Tibial artery (tissue), 4 donors: Measurements from ENCODE around the gene BMPR2.
"Not testable (repeated sequence)": the region's sequence is repeated elsewhere in the genome, so short reads cannot be mapped to it uniquely, and the experiment has no call there.

Source experiments
- DNase-seq, 2 donors: peaks; one replicate each; pipeline ENCODE4 v3.0.0-alpha.2; 2019
- H3K27ac ChIP-seq, 2 donors: fragments of 200-600 bp; sonication (generic) in 1 of 2; 1 replicate in 1 of 2; 2 replicates in 1 of 2; pipeline ENCODE4 v1.5.1; 2018 to 2019; ENCODE audit warnings: mild to moderate bottlenecking in 1 of 2
- H3K27me3 ChIP-seq, 2 donors: fragments of 200-600 bp; sonication (generic) in 1 of 2; one replicate each; pipeline versions ENCODE4 v1.5.1 to v1.6.0; 2016 to 2019
- H3K36me3 ChIP-seq, 3 donors: fragments of 200-600 bp; sonication (generic) in 2 of 3; one replicate each; pipeline ENCODE4 v1.5.1; 2016 to 2019; ENCODE audit warnings: mild to moderate bottlenecking in 2 of 3
- H3K4me1 ChIP-seq, 4 donors: fragments of 200-600 bp; sonication (generic) in 2 of 4; 1 replicate in 3 of 4; 2 replicates in 1 of 4; pipeline ENCODE4 v1.5.1; 2016 to 2019
- H3K4me3 ChIP-seq, 2 donors: fragments of 200-600 bp; sonication (generic) in 1 of 2; 1 replicate in 1 of 2; 2 replicates in 1 of 2; pipeline ENCODE4 v1.5.1; 2018 to 2019; ENCODE audit warnings: mild to moderate bottlenecking in 2 of 2
- H3K9me3 ChIP-seq, 3 donors: fragments of 200-600 bp; sonication (generic) in 1 of 3; one replicate each; pipeline ENCODE4 v1.5.1; 2016 to 2019
- intact Hi-C: fragments of 100-400 bp; cut with DNase I; formaldehyde crosslinking; loops from one replicate; pipeline ENCODE4 v1.15.0; 2023; ENCODE audit warnings: low total_unique reads
- TF ChIP-seq, protein P1 (sequence below), 2 experiments: fragments of 200-600 bp in 1 of 2; fragments of 450-650 bp in 1 of 2; IDR thresholded peaks; one replicate each; pipeline ENCODE4 v1.5.1; 2017 to 2019; ENCODE audit warnings: antibody characterized with exemption in 2 of 2, mild to moderate bottlenecking in 1 of 2, moderate library complexity in 1 of 2

Gene BMPR2

DNA sequence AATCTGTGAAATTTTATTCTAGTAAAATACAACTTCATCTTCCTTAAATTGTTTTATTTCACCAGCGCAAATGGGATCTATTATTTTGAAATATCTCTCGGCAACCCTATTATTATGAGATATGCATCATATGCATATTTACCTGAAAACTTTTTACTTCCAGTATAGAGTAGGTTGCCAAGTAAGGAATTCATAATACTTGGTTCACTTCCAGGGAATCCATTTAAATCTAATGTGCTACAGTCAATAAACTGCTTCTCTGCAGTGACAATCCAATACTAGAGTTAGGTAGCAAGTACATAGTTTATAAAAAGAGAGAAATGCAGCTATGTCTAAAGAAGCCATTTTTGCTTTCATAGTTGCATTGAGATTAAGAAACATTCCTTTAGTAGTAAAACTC lies 169.8 kb downstream of the BMPR2 start:
- DNase-seq: no peak
- TF ChIP-seq, protein P1, sequence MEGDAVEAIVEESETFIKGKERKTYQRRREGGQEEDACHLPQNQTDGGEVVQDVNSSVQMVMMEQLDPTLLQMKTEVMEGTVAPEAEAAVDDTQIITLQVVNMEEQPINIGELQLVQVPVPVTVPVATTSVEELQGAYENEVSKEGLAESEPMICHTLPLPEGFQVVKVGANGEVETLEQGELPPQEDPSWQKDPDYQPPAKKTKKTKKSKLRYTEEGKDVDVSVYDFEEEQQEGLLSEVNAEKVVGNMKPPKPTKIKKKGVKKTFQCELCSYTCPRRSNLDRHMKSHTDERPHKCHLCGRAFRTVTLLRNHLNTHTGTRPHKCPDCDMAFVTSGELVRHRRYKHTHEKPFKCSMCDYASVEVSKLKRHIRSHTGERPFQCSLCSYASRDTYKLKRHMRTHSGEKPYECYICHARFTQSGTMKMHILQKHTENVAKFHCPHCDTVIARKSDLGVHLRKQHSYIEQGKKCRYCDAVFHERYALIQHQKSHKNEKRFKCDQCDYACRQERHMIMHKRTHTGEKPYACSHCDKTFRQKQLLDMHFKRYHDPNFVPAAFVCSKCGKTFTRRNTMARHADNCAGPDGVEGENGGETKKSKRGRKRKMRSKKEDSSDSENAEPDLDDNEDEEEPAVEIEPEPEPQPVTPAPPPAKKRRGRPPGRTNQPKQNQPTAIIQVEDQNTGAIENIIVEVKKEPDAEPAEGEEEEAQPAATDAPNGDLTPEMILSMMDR (IDR thresholded peaks at IDR 0.05): no peak
- H3K4me3 ChIP-seq: no peak overlapping the region
- no peaks in the 10 kb centered on the region for H3K9me3 ChIP-seq
- no peak overlapping the region for H3K27ac ChIP-seq
- H3K36me3 ChIP-seq: peaks cover 6 to 15% (median 6%) of the 10 kb centered on the region in 3 donors
- H3K27me3 ChIP-seq: no peaks in the 10 kb centered on the region
- peaks cover 0 to 19% (median 7%) of the 10 kb centered on the region in 4 donors for H3K4me1 ChIP-seq
- intact Hi-C loops: no loop called here

DNA sequence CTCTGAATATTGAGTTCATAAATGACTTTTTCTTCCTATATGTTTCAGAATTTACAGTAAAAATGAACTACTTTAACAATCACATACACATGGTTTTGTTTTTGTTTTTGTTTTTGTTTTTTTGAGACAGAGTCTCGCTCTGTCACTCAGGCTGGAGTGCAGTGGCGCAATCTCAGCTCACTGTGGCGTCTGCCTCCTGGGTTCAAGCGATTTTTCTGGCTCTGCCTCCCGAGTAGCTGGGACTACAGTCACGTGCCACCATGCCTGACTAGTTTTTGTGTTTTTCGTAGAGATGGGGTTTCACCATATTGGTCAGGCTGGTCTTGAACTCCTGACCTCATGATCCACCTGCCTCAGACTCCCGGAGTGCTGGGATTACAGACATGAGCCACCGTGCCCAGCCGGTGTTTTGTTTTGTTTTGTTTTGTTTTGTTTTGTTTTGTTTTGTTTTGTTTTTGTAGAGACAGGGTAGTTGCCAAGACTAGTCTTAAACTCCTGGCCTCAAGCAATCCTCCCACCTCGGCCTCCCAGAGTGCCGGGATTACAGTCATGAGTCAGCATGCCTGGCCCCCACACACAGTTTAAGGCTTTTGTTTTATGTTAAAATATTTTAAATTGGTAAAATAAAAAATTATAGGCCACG lies 170.5 kb downstream of the BMPR2 start:
- H3K27ac ChIP-seq, H3K27me3 ChIP-seq, H3K9me3 ChIP-seq, H3K4me3 ChIP-seq, intact Hi-C loops, DNase-seq: not testable (repeated sequence)
- Histone ChIP-seq H3K4me1 (peaks cover 0 to 12% (median 1%) of the 10 kb centered on the region in 4 donors), H3K36me3 (peaks cover 6 to 15% (median 6%) of the 10 kb centered on the region in 3 donors)

DNA sequence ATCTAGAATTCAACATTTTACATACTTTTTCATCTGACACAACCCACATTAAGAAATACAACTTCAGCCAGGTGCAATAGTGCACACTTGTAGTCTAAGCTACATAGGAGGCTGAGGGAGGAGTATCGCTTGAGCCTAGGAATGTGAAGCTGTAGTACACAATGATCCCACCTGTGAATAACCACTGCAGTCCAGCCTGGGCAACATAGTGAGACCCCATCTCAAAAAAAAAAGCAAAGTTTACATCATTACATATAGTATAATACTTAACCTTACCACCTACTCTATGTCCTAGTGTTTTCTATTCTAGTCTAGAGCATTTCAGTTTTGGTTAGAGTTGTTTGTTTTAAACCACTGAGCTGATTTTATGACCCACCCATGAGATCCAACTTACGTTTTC lies 172.1 kb downstream of the BMPR2 start:
- TF ChIP-seq, protein P1 (IDR thresholded peaks at IDR 0.05): no peak
- intact Hi-C loops: no loop called here
- Histone ChIP-seq H3K4me1 (no peaks in the 10 kb centered on the region), H3K4me3 (no peak overlapping the region), H3K27ac (no peak overlapping the region), H3K27me3 (no peaks in the 10 kb centered on the region), H3K9me3 (no peaks in the 10 kb centered on the region), H3K36me3 (peaks cover 6 to 26% (median 9%) of the 10 kb centered on the region in 3 donors)
- DNase-seq: no peak

DNA sequence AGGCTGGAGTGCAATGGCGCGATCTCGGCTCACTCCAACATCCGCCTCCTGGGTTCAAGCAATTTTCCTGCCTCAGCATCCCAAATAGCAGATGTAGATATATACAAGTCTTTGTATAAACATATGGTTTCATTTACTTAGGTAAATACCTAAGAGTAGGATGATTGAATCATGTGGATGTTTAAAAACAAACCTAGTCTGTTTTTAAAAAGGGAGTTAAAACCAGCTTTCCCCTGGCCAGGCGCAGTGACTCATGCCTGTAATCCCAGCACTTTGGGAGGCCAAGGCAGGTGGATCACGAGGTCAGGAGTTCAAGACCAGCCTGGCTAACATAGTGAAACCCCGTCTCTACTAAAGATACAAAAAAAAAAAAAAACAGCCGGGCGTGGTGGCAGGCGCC lies 174.9 kb downstream of the BMPR2 start:
- H3K4me3 ChIP-seq, intact Hi-C loops, H3K4me1 ChIP-seq, DNase-seq, H3K27ac ChIP-seq, H3K9me3 ChIP-seq, H3K27me3 ChIP-seq: not testable (repeated sequence)
- H3K36me3 ChIP-seq: peaks cover 25 to 53% (median 34%) of the 10 kb centered on the region in 3 donors

DNA sequence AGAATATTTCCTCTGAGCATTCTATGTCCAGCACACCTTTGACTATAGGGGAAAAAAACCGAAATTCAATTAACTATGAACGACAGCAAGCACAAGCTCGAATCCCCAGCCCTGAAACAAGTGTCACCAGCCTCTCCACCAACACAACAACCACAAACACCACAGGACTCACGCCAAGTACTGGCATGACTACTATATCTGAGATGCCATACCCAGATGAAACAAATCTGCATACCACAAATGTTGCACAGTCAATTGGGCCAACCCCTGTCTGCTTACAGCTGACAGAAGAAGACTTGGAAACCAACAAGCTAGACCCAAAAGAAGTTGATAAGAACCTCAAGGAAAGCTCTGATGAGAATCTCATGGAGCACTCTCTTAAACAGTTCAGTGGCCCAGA lies 179.2 kb downstream of the BMPR2 start:
- Histone ChIP-seq H3K4me3 (no peak overlapping the region), H3K27ac (no peak overlapping the region), H3K9me3 (no peaks in the 10 kb centered on the region), H3K27me3 (no peaks in the 10 kb centered on the region), H3K36me3 (peaks cover 38 to 69% (median 53%) of the 10 kb centered on the region in 3 donors), H3K4me1 (no peaks in the 10 kb centered on the region)
- intact Hi-C loops: no loop called here
- no peak for DNase-seq
- TF ChIP-seq, protein P1 (IDR thresholded peaks at IDR 0.05): no peak

DNA sequence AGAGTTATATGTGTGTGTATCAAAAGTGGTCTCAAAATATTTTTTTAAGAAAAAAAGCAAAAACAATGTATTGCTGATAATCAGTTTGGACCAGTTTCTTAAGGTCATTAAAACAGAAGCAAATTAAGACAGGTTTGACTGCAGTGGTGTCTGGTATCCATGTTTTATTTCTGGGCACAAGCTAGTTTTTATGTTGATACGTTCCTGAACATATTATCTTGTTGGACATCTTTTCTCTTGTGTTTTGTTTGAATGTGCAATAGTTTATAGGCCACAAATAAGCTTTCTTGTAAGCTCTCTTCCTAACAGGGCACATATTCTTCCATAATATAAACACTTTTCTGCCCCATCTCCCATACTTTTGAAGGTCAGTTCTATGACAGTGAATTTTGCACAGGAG lies 184.1 kb downstream of the BMPR2 start:
- no peaks in the 10 kb centered on the region for H3K27me3 ChIP-seq
- no peak for DNase-seq
- TF ChIP-seq, protein P1 (IDR thresholded peaks at IDR 0.05): no peak
- no peaks in the 10 kb centered on the region for H3K4me1 ChIP-seq
- no peaks in the 10 kb centered on the region for H3K9me3 ChIP-seq
- no peak overlapping the region for H3K27ac ChIP-seq
- H3K4me3 ChIP-seq: no peak overlapping the region
- intact Hi-C loops: no loop called here
- peaks cover 33 to 55% (median 35%) of the 10 kb centered on the region in 3 donors for H3K36me3 ChIP-seq

DNA sequence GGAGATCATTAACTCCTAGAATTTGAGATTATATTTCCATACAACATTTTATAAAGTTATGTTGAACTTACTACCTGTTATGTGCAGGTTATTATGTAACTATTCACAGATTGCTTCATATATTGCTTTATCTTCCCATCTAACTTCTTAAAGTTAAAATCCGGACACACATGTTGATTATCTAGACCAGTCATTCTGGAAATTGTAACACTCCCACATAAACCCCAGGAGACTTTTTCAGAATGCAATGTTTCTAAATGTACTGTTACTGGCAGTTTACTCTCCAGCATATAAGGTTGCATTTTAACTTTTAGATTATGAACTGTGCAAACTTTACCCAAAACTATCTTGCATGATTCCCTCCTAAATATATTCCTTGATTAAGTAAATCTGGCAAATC lies 188.1 kb downstream of the BMPR2 start:
- TF ChIP-seq, protein P1 (IDR thresholded peaks at IDR 0.05): no peak
- no peak for DNase-seq
- H3K9me3 ChIP-seq: no peaks in the 10 kb centered on the region
- intact Hi-C loops: no loop called here
- no peak overlapping the region for H3K27ac ChIP-seq
- no peak overlapping the region for H3K4me3 ChIP-seq
- no peaks in the 10 kb centered on the region for H3K27me3 ChIP-seq
- H3K4me1 ChIP-seq: no peaks in the 10 kb centered on the region
- H3K36me3 ChIP-seq: peaks cover 5 to 25% (median 16%) of the 10 kb centered on the region in 3 donors
